NCI-H2196 treated with DMSO at 0.1 percent for 48 hours (cell line): ENCODE data around the gene MYPOP.

Experiments used
- DNase-seq: peaks from one replicate; lab custom pipeline; 2025; ENCODE audit not compliant: unreplicated experiment; lab: John Stamatoyannopoulos, UW

The MYPOP gene

DNA sequence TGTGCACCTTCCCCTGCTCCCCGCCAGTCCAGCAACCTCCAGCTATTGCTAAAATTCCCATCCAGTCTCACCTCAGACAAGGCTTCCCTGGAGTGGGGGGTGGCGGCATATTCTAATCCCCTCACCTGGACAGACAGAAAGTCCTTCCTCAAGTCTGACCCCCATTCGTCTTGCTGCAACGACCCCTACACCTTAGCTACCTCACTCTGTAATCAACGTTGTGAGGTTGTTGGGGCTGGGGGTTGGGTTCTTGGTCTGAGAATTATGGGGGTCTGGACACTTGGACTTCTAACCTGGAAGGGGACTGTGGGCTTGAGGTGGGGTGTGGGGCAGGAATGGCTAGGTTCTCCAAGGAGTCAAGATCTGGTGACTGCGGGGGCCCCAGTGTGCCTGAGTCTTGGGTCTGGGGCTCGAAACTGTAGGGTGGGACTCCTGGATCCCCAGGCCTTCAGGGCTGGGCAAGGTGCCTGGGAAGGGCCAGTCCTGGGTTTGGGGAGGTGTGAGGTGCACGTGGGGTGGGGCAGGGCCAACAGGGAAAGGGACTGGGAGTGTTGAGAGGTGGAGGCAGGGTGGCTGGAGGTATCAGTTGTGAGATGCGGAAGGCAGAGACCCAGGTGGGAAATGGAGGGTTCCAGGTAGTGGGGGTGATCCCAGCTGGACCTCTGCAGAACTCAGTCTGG lies 37.0 kb downstream of the MYPOP start:
- DNase-seq = no peak

DNA sequence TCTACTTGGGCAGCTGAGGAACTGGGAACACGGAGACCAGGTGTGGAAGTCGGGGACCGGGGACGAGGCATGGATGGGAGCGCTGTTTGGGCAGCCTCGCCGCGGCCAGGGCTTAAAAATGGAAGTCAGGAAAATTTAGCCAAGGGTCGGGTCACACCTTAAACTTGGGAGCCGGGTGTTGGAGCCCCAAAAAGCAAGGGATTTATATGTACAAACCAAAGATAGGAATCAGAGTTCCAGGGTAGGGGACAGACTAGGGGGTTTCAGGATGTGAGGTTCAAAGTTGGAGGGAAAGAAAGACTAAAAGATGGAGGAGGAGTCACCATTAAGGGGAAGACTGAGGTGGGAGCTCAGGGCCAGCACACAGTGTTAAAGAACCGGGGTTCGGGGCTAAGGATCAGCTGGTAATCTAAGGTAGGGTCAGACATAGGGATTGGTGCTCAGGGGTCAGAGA lies 37.8 kb downstream of the MYPOP start:
- DNase-seq = no peak

DNA sequence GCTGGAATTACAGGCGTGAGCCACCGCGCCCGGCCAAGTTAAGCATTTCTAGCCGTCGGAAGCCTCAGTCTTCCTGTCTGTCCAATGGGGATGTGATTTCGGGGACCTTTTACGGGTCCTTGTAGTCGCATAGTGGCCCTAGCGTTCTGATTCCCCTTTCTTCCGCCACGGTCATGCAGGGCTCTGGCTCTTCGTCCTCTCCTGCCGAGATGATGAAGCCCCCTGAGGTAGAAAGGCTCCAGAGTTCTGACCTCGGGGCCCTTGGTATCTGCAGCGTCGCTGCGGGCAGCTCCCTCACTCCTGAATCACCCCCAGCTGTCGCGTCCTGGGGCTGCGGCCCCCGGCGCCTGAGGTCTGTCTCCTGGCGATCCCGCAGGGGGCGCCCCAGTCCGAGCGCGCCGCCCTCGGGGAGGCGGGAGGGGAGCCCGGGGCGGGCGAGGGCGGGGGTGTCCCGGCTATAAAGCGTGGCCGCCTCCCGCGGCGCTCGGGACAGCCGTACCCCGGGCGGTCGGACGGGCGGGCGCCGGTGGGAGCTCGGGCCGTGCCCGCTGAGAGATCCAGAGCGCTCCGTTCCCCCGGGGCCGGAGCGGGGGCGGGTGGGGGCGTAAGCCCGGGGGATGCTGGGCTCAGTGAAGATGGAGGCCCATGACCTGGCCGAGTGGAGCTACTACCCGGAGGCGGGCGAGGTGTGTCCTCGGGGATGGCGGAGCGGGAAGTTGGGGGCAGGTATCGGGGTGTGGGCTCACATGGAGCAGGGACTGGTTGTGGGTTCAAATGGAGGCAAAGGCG lies 38.4 kb downstream of the MYPOP start, which contains the start of gene FOXA3:
FOXA3 (plus strand) TSS at position 487 of the 789 bp plus-strand sequence; CDS start at position 618, 131 bp downstream.
- DNase-seq = no peak

DNA sequence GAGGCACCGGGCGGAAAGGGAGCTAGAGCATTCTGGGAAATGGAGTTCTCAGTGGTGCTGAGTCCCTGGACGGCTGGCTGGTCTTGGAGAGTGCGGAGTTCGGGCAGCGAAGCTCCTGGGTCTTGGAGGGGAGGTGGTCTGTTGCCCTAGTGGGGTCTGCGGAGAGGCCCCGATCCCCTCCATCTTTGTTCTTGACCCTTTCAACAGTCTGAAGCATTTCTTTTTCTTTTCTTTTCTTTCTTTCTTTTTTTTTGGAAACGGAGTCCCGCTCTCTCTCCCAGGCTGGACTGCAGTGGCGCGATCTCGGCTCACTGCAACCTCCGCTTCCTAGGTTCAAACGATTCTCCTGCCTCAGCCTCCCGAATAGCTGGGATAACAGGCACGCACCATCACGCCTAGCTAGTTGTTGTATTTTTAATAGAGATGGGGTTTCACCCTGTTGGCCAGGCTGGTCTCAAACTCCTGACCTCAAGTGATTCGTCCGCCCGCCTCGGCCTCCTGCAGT lies 39.0 kb downstream of the MYPOP start:
- no peak for DNase-seq

DNA sequence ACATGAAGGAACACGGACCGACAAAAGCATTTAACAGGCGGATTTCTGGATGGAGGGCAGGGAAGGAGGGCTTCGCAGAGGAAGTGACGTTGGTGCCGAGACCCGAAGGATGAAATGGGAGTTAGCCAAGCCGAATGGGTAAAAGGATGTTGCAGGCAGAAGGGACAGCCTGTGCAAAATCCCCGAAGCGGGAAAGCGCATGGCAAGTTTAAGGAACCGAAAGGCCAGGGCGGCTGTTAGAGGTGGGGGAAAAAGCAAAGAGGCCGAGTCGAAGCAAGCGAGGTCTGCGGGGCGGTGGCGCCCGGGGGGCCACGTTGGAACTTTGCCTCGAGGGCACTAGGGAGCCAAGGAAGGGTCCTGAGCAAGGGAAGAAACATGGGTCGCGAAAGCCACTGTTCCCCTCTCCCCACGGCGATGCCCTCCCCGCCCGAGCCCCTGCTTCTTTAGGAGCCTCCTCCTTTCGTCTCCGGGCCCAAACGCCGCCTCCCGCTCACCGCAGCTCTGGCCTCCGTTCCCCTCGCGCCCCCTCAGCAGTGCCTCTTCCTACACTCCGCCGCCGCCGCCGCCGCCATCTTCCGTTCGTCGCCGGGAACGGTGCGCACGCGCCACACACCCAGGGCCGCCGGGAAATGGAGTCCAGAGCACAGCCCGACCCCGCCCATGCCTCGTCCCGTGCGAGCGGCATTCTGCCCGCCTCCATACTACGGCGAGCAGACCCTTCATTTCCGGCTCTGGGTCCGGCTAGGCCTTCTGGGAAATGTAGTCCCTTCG lies 39.7 kb downstream of the MYPOP start, which contains the start of gene SYMPK:
SYMPK (minus strand) TSS at position 584 of the 771 bp plus-strand sequence. CDS start 8,652 bp downstream, outside the sequence.
- peak; percentile 97 for DNase-seq

DNA sequence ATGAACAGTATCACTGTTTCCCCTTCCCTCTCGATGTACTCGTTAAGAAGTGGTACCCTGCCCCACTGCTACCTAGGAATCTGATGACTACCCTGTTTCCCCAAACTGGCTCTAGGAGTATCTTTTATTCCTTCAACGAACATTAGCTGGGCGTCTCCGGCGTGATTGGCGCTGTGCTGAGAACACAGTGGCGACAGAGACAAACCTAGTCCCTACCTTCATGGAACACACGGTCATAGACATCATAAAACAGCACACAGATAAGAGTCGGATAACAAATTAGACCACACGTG lies 40.2 kb downstream of the MYPOP start:
- DNase-seq = no peak

DNA sequence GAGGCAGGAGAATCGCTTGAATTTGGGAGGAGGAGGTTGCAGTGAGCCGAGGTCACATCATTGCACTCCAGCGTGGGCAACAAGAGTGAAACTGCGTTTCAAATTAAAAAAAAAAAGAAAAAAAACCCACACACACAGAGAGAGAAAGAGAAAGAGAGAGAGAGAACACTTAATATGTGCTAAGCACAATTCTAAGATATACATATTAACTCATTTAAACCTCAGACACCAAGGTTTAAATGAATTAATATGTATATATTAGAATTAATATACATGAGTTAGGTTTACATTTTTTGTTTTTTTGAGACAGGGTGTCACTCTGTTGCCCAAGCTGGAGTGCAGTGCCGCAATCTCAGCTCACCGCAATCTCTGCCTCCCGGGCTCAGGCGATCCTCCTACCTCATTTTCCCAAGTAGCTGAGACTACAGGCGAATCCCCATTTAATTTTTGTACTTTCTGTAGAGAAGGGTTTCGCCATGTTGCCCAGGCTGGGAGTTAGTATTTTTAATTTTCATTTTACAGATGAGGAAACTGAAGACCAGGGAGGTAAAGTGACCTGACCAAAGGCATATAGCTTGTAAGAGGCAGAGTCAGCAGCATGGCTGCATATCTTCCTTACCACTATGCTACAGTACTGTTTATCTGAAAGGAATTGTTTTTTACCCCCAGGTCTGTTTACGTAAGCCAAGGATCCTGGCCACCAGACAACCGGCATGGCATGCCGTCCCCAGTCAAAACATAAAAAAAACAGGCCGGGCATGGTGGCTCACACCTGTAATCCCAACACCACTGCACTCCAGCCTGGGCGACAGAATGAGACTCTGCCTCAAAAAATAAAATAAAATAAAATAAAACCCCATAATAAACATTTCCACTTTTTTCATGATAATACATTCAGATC lies 41.8 kb downstream of the MYPOP start:
- DNase-seq = no peak

DNA sequence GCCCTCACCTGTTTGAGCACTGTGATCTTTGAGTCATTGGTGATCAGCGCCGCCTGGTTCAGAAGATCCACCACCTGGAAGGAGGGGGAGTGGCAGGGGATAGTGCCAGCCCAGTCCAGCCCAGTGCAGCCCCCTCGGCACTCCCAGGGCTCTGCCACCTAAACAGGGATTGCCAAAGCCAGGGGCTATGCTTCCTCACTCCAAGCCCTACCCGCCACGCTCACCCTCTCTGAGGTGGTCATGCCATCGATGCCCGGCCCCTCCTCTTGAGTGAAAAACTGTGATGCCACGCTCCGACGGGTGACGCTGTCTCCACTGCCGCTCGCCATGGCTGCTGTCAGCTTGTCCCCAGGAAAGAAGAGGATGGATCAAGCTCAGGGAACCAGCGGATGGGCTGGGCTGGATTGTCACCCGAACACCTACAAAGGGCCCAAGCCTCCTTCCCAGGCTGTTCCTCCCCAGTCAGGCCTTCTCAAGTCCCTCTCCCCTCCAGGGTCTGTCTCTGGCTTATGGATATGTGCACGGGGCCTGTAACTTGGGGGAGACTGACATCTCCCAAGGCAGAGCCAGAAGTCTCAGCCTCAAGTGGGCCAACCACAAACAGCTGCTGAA lies 48.1 kb downstream of the MYPOP start:
- DNase-seq = no peak

DNA sequence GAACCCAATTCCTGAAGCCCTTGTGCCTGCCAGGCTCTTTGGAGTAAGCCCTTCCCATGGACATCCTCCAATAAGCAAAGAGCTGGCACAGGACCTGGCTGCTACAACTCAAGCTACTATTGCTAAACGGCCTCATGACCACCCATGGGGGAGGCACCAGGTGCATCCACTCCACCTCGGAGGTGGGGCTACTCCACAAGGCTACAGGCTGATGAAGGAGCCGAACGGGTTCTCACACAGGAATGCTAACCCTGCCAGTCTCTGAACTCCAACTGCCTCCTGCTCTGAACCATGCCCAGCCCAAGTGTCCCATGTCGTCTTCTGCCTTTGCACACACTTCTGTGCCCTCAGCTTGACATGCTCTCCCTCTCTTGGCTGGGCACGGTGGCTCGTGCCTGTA lies 49.4 kb downstream of the MYPOP start:
- peak; percentile 87 for DNase-seq

DNA sequence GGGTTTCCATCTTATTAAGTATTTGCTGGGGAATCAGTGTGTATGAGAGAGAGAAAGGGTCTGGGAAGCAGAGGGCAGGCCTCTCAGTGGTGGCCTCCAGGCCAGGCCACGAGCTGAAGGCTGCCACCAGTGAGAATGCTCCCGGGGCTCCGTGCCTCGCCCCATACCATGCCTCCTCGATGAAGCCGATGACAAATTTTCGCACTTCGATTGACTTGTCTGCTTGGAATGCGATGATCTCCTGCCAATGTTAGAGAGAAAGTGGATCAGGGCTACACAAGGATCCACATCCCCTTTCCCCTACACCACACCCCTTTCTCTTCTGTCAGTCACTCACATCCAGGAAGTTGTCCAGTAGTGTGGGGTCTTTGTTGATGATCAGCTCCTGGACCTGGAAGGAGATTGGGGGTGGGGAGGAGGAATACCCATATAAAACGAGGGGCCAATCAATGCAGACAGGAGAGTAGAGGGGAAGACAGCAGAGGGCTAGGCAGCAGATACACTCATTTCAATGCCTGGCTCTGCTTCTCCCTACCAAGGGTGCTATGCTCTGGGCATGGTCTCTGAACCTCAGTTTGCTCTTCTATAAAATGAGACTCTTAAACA lies 50.2 kb downstream of the MYPOP start:
- DNase-seq = no peak

DNA sequence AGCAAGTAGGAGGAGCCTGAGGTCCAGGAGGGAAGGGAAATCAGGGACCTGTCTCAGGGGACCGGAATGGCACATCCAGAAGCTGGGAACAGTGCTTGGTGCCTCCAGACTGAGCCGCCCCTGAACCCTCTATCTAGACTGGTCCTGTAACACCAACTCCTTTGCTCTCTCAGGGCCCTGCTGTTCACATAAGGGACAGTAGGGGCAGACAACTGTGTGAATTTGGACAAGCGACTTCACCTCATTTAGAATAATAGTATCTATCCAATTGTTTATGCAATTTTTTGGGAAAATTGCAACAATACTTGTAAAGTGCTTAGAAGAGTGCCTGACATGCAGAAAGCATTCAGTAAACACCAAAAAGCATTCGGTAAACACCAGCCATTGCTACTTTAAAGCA lies 53.5 kb downstream of the MYPOP start:
- DNase-seq = no peak

DNA sequence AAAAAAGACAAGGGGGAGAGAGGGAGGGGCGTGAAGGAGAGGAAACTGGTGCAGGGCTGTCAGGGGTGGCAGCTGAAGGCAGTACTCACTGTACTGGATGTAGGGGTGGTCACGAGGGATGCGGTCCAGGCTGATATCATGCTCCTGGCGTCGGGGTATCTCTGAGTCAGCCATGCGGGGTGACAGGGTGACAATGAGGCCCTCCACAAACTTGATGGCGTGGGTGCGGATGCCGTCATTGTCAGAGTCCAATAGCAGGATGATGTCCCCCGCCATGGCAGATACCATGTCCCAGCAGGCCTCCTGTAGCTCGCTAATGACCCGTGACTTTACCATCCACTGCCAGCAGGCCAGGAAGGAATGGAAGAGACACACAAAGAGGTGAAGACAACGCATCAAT lies 54.8 kb downstream of the MYPOP start:
- no peak for DNase-seq

DNA sequence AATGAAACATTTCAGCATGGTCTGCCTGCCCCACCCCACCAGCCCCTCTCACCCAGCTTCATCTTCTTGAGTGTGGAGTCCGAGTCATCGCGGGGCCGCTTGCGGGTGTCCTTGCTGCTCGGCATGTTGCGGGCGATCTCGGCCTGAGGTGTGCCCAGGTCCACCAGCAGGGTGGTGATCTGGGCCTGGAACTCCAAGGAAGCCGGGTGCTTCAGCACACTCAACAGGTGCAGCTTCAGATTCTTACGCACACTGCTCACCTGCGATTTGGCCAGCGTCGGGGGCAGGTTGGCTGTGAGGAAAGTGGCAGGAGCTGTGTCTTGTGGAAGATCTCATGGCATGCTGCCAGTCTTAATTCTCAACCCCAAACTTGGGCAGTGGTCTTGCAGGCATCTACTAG lies 60.2 kb downstream of the MYPOP start:
- DNase-seq = no peak
